ENCODE results near the gene CABP1.

- TF ChIP-seq CTCF (IDR thresholded peaks at IDR 0.05) (no peak), POLR2A (IDR thresholded peaks at IDR 0.05) (peak in 1 of 2 donors; percentile 7)
Observed at GRCh38 chr12:120678572-120678971, 38.1 kb downstream of the CABP1 start.
